ENCODE results near the gene OR2T27. TPM values are rescaled to one million over a fixed set of nuclear protein-coding genes. Genes with fewer than 3 reads are reported as not detected.
"Not testable (repeated sequence)": the region's sequence is repeated elsewhere in the genome, so short reads cannot be mapped to it uniquely, and the experiment has no call there.

The OR2T27 gene
- total and polyA plus RNA-seq, 9 of the 15 experiments (the other 6 are each of a cell fraction or from before 2014, with no cell fraction given), result not detected

DNA sequence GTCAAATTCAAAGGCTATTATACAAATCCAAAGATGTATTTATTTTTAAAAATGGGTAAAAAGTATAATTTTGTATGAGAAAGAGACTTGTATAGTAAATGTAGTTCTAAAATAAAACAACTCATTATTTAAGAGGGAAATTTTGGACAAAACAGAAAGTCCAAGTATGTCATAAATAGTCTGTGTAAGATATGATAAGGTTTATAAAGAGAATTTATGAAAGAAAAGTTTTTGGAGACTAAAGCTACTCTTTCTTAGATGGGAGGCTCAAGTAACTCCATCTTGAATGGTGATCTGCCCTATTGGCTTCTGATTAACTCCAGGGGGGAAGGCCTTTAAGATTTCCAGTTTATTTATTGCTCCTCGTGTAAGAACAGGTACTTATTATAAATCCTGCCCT lies 14.7 kb upstream of the OR2T27 start (continued):
- TF ChIP-seq, protein P1, sequence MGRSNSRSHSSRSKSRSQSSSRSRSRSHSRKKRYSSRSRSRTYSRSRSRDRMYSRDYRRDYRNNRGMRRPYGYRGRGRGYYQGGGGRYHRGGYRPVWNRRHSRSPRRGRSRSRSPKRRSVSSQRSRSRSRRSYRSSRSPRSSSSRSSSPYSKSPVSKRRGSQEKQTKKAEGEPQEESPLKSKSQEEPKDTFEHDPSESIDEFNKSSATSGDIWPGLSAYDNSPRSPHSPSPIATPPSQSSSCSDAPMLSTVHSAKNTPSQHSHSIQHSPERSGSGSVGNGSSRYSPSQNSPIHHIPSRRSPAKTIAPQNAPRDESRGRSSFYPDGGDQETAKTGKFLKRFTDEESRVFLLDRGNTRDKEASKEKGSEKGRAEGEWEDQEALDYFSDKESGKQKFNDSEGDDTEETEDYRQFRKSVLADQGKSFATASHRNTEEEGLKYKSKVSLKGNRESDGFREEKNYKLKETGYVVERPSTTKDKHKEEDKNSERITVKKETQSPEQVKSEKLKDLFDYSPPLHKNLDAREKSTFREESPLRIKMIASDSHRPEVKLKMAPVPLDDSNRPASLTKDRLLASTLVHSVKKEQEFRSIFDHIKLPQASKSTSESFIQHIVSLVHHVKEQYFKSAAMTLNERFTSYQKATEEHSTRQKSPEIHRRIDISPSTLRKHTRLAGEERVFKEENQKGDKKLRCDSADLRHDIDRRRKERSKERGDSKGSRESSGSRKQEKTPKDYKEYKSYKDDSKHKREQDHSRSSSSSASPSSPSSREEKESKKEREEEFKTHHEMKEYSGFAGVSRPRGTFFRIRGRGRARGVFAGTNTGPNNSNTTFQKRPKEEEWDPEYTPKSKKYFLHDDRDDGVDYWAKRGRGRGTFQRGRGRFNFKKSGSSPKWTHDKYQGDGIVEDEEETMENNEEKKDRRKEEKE (IDR thresholded peaks at IDR 0.05; ENCODE audit: borderline replicate concordance in 1 of 2, control insufficient read depth in 1 of 2, low read depth in 2 of 2, low read length in 1 of 2), result no peak
- TF ChIP-seq ZNF239 (CRISPR knock-in tag; IDR thresholded peaks at IDR 0.05) (no peak), SIRT6 (IDR thresholded peaks at IDR 0.05; ENCODE audit: low read depth, low read length) (no peak), FOSL1 (tag; conservative IDR thresholded peaks at IDR 0.05) (no peak), ZNF224 (CRISPR knock-in tag; IDR thresholded peaks at IDR 0.05) (no peak), SAP30 (IDR thresholded peaks at IDR 0.05; ENCODE audit: borderline replicate concordance, insufficient read depth, low read depth, low read length, poor library complexity, severe bottlenecking) (no peak), NCOA4 (IDR thresholded peaks at IDR 0.05; ENCODE audit: partially characterized antibody) (no peak)
- TF ChIP-seq, protein P2, sequence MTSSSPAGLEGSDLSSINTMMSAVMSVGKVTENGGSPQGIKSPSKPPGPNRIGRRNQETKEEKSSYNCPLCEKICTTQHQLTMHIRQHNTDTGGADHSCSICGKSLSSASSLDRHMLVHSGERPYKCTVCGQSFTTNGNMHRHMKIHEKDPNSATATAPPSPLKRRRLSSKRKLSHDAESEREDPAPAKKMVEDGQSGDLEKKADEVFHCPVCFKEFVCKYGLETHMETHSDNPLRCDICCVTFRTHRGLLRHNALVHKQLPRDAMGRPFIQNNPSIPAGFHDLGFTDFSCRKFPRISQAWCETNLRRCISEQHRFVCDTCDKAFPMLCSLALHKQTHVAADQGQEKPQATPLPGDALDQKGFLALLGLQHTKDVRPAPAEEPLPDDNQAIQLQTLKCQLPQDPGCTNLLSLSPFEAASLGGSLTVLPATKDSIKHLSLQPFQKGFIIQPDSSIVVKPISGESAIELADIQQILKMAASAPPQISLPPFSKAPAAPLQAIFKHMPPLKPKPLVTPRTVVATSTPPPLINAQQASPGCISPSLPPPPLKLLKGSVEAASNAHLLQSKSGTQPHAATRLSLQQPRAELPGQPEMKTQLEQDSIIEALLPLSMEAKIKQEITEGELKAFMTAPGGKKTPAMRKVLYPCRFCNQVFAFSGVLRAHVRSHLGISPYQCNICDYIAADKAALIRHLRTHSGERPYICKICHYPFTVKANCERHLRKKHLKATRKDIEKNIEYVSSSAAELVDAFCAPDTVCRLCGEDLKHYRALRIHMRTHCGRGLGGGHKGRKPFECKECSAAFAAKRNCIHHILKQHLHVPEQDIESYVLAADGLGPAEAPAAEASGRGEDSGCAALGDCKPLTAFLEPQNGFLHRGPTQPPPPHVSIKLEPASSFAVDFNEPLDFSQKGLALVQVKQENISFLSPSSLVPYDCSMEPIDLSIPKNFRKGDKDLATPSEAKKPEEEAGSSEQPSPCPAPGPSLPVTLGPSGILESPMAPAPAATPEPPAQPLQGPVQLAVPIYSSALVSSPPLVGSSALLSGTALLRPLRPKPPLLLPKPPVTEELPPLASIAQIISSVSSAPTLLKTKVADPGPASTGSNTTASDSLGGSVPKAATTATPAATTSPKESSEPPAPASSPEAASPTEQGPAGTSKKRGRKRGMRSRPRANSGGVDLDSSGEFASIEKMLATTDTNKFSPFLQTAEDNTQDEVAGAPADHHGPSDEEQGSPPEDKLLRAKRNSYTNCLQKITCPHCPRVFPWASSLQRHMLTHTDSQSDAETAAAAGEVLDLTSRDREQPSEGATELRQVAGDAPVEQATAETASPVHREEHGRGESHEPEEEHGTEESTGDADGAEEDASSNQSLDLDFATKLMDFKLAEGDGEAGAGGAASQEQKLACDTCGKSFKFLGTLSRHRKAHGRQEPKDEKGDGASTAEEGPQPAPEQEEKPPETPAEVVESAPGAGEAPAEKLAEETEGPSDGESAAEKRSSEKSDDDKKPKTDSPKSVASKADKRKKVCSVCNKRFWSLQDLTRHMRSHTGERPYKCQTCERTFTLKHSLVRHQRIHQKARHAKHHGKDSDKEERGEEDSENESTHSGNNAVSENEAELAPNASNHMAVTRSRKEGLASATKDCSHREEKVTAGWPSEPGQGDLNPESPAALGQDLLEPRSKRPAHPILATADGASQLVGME (CRISPR knock-in tag; IDR thresholded peaks at IDR 0.05), result no peak

DNA sequence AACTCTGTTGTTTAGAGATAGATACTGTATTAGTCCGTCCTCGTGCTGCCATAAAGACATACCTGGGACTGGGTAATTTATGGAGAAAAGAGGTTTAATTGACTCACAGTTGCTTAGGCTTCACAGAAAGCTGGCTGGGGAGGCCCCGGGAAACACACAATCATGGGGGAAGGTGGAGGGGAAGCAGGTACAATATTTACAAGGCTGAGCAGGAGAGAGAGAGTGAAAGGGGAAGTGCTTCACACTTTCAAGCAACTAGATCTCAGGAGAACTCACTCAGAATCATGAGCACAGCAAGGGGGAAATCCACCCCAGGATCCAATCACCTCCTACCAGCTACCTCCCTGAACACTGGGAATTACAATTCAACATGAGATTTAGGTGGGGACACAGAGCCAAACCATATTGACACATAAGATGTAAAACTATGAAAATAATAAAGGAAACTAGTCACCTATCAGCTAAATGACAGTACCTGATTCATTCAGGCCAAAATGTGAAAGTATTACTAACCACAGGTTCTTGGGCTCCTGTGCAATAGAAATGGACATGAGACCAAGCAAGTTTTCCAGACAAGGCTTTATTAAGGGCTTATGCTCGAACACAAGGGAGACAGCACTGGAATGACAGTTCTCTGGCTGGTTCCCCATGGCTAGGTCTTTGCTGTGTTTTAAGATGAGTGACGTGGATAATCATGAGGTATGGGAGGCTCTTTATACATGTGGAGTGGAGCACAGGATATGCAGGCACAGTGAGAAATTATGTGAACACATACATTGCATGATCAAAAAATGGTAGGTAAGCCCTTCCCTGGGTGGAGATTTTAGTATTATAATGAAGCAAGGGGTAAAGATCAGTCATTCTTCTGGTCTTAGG lies 8.4 kb upstream of the OR2T27 start:
- BruUV-seq (replicated peaks); in situ Hi-C loops (cut with MboI); H3K27ac ChIP-seq (ENCODE audit: extremely low read depth, low read depth, low read length); intact Hi-C loops (cut with micrococcal nuclease); H2AFZ ChIP-seq (ENCODE audit: low read depth, low read length); H3K27me3 ChIP-seq (ENCODE audit: control insufficient read depth in 2 of 2, insufficient read depth in 2 of 2, low read length in 2 of 2); POLR2A ChIA-PET; CTCF ChIA-PET (ENCODE audit: low intra/inter-chr PET ratio); H3K9me1 ChIP-seq (ENCODE audit: control insufficient read depth, insufficient read depth, low read length); H3K4me1 ChIP-seq (replicated peaks in 1 of 2; ENCODE audit: control insufficient read depth in 2 of 2, insufficient read depth in 2 of 2, low read length in 2 of 2); H3K4me3 ChIP-seq; H3K79me2 ChIP-seq (ENCODE audit: control insufficient read depth, insufficient read depth, low read length); FAIRE-seq; ATAC-seq; H3K9ac ChIP-seq (ENCODE audit: insufficient read depth in 1 of 2, low read depth in 2 of 2, low read length in 2 of 2); H4K20me1 ChIP-seq (replicated peaks; ENCODE audit: control insufficient read depth, insufficient read depth, low read length); H3K36me3 ChIP-seq (ENCODE audit: control insufficient read depth, insufficient read depth, low read length); H3K9me3 ChIP-seq (replicated peaks; ENCODE audit: control insufficient read depth, insufficient read depth, low read depth, low read length); DNase-seq (ENCODE audit: extremely low read depth in 1 of 4, low spot score in 3 of 4); H3K4me2 ChIP-seq (ENCODE audit: insufficient read depth, low read length): not testable (repeated sequence)
- WGBS (ENCODE audit: insufficient coverage, low coverage, missing lambda C conversion rate), result 0% methylated on average over 5 of the region's 5 CpGs
